Left lung (tissue), 10 donors: Measurements from ENCODE around the gene RNF38. TPM values are rescaled to one million over a fixed set of nuclear protein-coding genes. Genes with fewer than 3 reads are reported as not detected.
"Not testable (repeated sequence)": the region's sequence is repeated elsewhere in the genome, so short reads cannot be mapped to it uniquely, and the experiment has no call there.

ENCODE experiments used
- ATAC-seq: fragments of 200-7000 bp; cut with Tn5 transposase; one replicate; pipeline ENCODE4 v1.9.1; 2020; ENCODE audit warnings: moderate library complexity
- DNase-seq, 4 donors: peaks; one replicate each; pipeline ENCODE4 v3.0.0-alpha.2; 2013 to 2020
- H3K27ac ChIP-seq, 2 donors: fragments of 200-600 bp; sonication (generic) in 1 of 2; one replicate each; pipeline versions ENCODE4 v1.5.0 to v1.8.0; 2020 to 2021
- H3K27me3 ChIP-seq, 2 donors: fragments of 200-600 bp; sonication (generic) in 1 of 2; one replicate each; pipeline versions ENCODE4 v1.5.0 to v1.8.0; 2020 to 2021
- H3K36me3 ChIP-seq, 2 donors: fragments of 200-600 bp; sonication (generic) in 1 of 2; one replicate each; pipeline versions ENCODE4 v1.5.0 to v1.8.0; 2020 to 2021
- H3K4me1 ChIP-seq, 2 donors: fragments of 200-600 bp; one replicate each; pipeline ENCODE4 v1.8.0; 2021
- H3K4me3 ChIP-seq, 2 donors: fragments of 200-600 bp; sonication (generic) in 1 of 2; one replicate each; pipeline versions ENCODE4 v1.5.0 to v1.8.0; 2020 to 2021; ENCODE audit warnings: mild to moderate bottlenecking in 1 of 2
- H3K9me3 ChIP-seq, 2 donors: fragments of 200-600 bp; sonication (generic) in 1 of 2; one replicate each; pipeline versions ENCODE4 v1.5.0 to v1.8.0; 2020 to 2021
- intact Hi-C, 2 donors: fragments of 100-400 bp; cut with DNase I; formaldehyde crosslinking; loops; one replicate each; pipeline versions ENCODE4 v1.11.2 to v1.14.2; 2022
- polyA plus RNA-seq, 6 donors: library from polyadenylated mRNA; unstranded; fragments of 120-200 nt; gene quantifications; one replicate each; pipeline ENCODE4 v1.2.1, GENCODE V29; 2013; ENCODE audit not compliant: insufficient read length in 6 of 6
- total RNA-seq, 2 donors: library from RNA; stranded (reverse); fragmentation: NEBNext Ultra II Directional; extraction: Animal tissue kit (Norgen Biotek cat#: 25700); gene quantifications; one replicate each; pipeline ENCODE4 v1.2.1, GENCODE V29; 2021
- TF ChIP-seq, protein P1 (sequence below), 2 donors: fragments of 200-600 bp; sonication (generic) in 1 of 2; IDR thresholded peaks; one replicate each; pipeline versions ENCODE4 v1.5.0 to v1.8.0; 2021; ENCODE audit warnings: antibody characterized with exemption in 2 of 2
- donor health status: DM: no; HTN: yes; CAD: no.
- donor health status: DM: no; HTN: no; CAD: no.

RNF38 gene
- total and polyA plus RNA-seq, 8 donors: 35.5 to 47.2 (median 41.0) TPM

DNA sequence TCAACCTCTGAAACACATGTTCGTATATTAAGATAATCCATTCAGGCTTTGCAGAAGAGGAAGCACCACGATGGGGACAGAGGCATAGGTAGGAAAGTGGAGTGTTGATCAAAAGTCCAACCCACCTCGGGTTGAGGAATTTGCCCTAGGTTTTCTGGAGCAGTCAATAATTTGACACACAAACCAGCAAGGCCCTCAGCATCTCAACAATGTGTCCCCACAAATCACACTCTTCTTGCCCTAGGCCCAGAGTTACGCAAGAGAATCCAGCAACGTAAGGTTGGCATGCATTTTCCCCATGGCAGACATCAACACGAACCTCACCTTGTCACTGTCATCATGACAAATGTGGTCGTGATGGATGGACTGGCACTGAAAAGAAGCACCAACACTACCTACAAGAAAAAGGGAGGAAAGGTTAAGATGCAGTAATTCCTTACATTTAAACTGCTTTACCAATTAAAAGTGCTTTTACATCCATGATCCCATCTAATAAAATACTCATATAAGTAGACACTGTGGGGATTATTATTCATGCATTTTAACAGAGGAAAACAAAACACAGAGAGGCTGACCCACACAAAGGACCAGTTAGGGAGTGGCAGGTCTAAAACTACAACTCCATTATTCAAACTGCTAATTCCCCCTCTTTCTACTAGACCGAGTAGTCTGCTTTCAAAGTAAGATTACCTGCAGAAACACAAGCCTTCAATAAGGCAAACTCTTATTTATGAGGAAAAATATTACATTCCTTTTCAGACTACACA, 24.4 kb upstream of the RNF38 start:
- Histone ChIP-seq H3K27ac (no peak overlapping the region), H3K9me3 (no peaks in the 10 kb centered on the region), H3K4me3 (no peak overlapping the region), H3K27me3 (no peaks in the 10 kb centered on the region), H3K36me3 (peaks cover 0 to 8% of the 10 kb centered on the region in 2 donors), H3K4me1 (no peaks in the 10 kb centered on the region)
- no peak for DNase-seq
- ATAC-seq: no peak
- TF ChIP-seq, protein P1, sequence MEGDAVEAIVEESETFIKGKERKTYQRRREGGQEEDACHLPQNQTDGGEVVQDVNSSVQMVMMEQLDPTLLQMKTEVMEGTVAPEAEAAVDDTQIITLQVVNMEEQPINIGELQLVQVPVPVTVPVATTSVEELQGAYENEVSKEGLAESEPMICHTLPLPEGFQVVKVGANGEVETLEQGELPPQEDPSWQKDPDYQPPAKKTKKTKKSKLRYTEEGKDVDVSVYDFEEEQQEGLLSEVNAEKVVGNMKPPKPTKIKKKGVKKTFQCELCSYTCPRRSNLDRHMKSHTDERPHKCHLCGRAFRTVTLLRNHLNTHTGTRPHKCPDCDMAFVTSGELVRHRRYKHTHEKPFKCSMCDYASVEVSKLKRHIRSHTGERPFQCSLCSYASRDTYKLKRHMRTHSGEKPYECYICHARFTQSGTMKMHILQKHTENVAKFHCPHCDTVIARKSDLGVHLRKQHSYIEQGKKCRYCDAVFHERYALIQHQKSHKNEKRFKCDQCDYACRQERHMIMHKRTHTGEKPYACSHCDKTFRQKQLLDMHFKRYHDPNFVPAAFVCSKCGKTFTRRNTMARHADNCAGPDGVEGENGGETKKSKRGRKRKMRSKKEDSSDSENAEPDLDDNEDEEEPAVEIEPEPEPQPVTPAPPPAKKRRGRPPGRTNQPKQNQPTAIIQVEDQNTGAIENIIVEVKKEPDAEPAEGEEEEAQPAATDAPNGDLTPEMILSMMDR (IDR thresholded peaks at IDR 0.05): no peak
- intact Hi-C loops: no loop called here

DNA sequence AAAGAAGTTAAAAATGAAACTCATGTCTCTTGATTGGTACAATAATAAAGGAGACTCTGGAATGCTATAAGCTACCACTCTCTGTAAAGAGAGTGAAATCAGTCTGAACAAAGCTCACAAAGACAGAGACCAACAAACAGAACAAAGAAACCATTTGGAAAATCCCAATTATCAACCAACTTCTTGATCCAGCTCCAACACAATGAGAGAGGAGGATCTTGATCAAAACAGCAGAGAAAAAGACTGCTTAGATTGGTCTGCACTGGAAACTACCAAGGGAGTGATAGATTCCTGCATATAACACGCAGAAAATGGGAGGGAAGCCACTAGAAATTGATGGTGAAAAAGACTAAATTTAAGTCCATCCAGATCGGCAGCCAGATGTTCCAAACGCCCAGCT, 23.1 kb upstream of the RNF38 start:
- Histone ChIP-seq H3K27me3 (no peaks in the 10 kb centered on the region), H3K4me1 (no peaks in the 10 kb centered on the region), H3K9me3 (no peaks in the 10 kb centered on the region), H3K27ac (no peak overlapping the region), H3K4me3 (no peak overlapping the region), H3K36me3 (peaks cover 0 to 7% of the 10 kb centered on the region in 2 donors)
- ATAC-seq (no peak), DNase-seq (no peak)
- intact Hi-C loops: no loop called here
- TF ChIP-seq, protein P1 (IDR thresholded peaks at IDR 0.05): no peak

DNA sequence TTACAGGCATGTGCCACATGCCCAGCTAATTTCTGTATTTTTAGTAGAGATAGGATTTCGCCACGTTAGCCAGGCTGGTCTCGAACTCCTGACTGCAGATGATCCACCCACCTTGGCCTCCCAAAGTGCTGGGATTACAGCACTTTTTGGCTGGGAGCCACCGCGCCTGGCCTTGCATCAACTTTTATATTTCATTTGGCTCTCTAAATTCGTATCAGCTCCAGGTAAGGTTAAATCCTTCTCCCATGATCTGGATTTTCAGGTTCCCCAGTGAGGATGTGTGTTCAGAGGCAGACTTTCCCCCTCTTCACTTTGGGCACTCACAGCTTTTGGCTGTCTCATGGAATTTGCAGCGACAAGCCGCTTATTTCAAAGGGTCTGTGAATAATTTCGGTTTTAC, 16.8 kb upstream of the RNF38 start:
- Histone ChIP-seq H3K4me3 (no peak overlapping the region), H3K9me3 (no peaks in the 10 kb centered on the region), H3K27ac (no peak overlapping the region), H3K4me1 (no peaks in the 10 kb centered on the region), H3K36me3 (peaks cover 0 to 7% of the 10 kb centered on the region in 2 donors), H3K27me3 (no peaks in the 10 kb centered on the region)
- intact Hi-C loops: no loop called here
- ATAC-seq (no peak), DNase-seq (peak in 1 of 4 donors; percentile 61)
- TF ChIP-seq, protein P1 (IDR thresholded peaks at IDR 0.05): no peak

DNA sequence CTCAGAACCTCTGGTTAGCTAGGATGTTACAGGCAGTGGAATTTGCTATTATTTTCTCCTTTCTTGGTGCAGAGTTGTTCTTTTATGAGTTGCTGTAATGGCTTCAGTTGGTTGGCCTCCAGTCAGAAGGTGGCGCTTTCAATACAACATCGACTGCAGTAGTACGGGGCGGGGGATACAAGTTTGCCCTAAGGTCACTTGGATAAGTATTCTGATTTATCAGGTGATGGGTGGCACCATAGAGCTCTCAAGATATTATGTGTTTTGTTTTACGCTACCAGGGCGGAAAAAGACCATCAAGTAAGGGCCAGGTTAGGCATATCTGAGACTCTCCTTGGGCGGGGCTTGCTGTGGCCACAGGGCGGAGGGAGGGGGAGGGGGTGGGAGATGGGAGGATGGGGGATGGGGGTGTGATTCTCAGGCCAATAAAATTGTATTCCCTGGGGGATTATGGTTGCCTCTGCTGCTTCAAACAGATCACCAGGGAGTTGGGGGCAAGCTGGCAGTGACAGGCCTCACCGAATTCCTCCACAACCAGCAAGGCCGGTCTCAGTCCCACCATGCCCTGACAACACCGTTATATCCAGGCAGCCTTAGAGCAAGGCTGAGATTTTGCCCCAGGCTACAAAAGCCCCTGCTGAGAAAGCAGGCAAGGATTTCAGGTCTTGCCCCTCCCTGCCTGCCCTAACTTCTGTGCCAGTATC, 15.9 kb upstream of the RNF38 start:
- no peaks in the 10 kb centered on the region for H3K36me3 ChIP-seq
- no peaks in the 10 kb centered on the region for H3K9me3 ChIP-seq
- no peaks in the 10 kb centered on the region for H3K4me1 ChIP-seq
- DNase-seq (no peak), ATAC-seq (no peak)
- intact Hi-C loops: no loop called here
- no peak overlapping the region for H3K27ac ChIP-seq
- H3K27me3 ChIP-seq: no peaks in the 10 kb centered on the region
- TF ChIP-seq, protein P1 (IDR thresholded peaks at IDR 0.05): no peak
- H3K4me3 ChIP-seq: no peak overlapping the region

DNA sequence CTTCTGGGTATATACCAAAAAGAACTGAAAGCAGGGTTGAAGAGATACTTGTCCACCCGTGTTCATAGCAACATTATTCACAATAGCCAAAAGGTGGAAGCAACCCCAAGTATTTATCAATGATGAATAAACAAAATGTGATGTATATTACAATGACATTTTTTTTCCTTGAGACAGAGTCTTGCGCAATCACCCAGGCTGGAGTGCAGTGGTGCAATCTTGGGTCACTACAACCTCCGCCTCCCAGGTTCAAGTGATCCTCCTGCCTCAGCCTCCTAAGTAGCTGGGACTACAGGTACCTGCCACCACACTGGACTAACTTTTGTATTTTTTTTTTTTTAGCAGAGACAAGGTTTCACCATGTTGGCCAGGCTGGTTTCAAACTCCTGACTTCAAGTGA, 11.3 kb upstream of the RNF38 start:
- intact Hi-C loops, H3K27ac ChIP-seq, H3K4me3 ChIP-seq, H3K4me1 ChIP-seq, H3K9me3 ChIP-seq, H3K27me3 ChIP-seq, DNase-seq, H3K36me3 ChIP-seq, ATAC-seq: not testable (repeated sequence)

DNA sequence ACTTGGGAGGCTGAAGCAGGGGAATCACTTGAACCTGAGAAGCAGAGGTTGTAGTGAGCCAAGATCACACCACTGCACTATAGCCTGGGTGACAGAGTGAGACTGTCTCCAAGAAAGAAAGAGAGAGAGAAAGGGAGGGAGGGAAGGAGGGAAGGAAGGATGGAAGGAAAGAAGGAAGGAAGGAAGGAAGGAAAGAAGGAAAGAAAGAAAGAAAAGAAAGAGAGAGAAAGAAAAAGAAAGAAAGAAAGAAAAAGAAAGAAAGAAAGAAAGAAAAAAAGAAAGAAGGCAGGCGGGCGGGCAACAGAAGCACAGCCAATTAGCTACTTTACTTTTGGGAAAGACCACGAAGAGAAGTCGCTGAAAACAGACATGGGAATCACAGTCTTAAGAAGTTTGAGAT, 9.0 kb upstream of the RNF38 start:
- not testable (repeated sequence) for H3K27ac ChIP-seq, H3K27me3 ChIP-seq, DNase-seq, H3K9me3 ChIP-seq, H3K4me3 ChIP-seq, H3K36me3 ChIP-seq, H3K4me1 ChIP-seq, ATAC-seq
- intact Hi-C loops: loop anchor here in 1 of 2 donors (5.0 kb wide), 1 partner anchor 148 kb away; no protein-coding TSS in a partner anchor
